Measurements from ENCODE around the gene FOXO1.

DNA sequence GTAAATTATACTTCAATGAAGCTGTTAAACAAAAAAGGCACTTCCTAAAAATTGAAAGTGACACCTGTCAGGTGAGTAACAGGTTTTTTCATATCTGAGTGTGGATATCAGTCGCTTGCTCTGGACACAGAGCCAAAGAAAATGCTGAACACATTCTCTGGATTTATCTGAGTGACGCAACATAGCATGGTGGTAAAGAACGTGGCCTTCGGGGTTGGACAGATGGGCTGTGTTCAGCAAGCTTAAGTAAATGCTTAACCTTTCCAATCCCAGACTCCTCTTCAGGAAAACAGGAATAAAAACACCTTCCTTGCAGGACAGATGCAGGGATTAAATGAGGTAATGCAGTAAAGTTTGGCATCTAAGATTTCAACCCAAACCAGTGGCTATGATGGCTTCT, 132.0 kb downstream of the FOXO1 start:
- TF ChIP-seq CTCF (IDR thresholded peaks at IDR 0.05) (no peak), POLR2AphosphoS5 (IDR thresholded peaks at IDR 0.05) (no peak), EP300 (IDR thresholded peaks at IDR 0.05) (no peak)

All from sigmoid colon (tissue), 4 donors.